ENCODE results near the gene PLA1A. TPM values are rescaled to one million over a fixed set of nuclear protein-coding genes. Genes with fewer than 3 reads are reported as not detected.

The PLA1A gene
- total and polyA plus RNA-seq, 2 experiments from 2014 or later: not detected

- no peaks in the 10 kb centered on the region for H3F3A ChIP-seq (ENCODE audit: insufficient read depth)
- no peak overlapping the region for H2AFZ ChIP-seq
- no peaks in the 10 kb centered on the region for H3K9me2 ChIP-seq (ENCODE audit: insufficient read depth)
- H3K27ac ChIP-seq: no peak overlapping the region
- H3K79me2 ChIP-seq (ENCODE audit: insufficient read depth): no peaks in the 10 kb centered on the region
- no peaks in the 10 kb centered on the region for H3K27me3 ChIP-seq (replicated peaks; ENCODE audit: insufficient read depth)
- 90 to 94% methylated on average over 6 of the region's 6 CpGs for WGBS, 2 experiments (ENCODE audit: low coverage in 1 of 2, low lambda C conversion rate in 2 of 2, missing lambda C conversion rate in 2 of 2)
- 0 out of 2 replicates have a peak, but pooled peaks cover 4% of the 10 kb centered on the region for H3K4me1 ChIP-seq (ENCODE audit: insufficient read depth)
- H3K36me3 ChIP-seq (ENCODE audit: low read depth): no peaks in the 10 kb centered on the region
- DNase-seq: no peak
- H4K20me1 ChIP-seq (ENCODE audit: insufficient read depth): no peaks in the 10 kb centered on the region
- in situ Hi-C loops (cut with MboI): no loop called here
- H3K9me3 ChIP-seq (ENCODE audit: low read depth): no peaks in the 10 kb centered on the region
- no peak for TF ChIP-seq EZH2phosphoT487 (IDR thresholded peaks at IDR 0.05; ENCODE audit: insufficient read depth, low read depth)
- TF ChIP-seq EZH2 (IDR thresholded peaks at IDR 0.05; ENCODE audit: insufficient read depth, poor library complexity, severe bottlenecking): no peak
- no peak overlapping the region for H3K4me2 ChIP-seq (ENCODE audit: unreplicated experiment)
- H3K4me3 ChIP-seq: no peak overlapping the region
- H3K9ac ChIP-seq: no peak overlapping the region
Measured at GRCh38 chr3:119582178-119582577, 15.5 kb upstream of the PLA1A start.

- in situ Hi-C loops (cut with MboI): no loop called here
- Histone ChIP-seq H4K20me1 (ENCODE audit: insufficient read depth) (no peaks in the 10 kb centered on the region), H3F3A (ENCODE audit: insufficient read depth) (no peaks in the 10 kb centered on the region), H2AFZ (no peak overlapping the region), H3K9ac (no peak overlapping the region), H3K4me2 (ENCODE audit: unreplicated experiment) (no peak overlapping the region), H3K27me3 (replicated peaks; ENCODE audit: insufficient read depth) (no peaks in the 10 kb centered on the region), H3K36me3 (ENCODE audit: low read depth) (no peaks in the 10 kb centered on the region), H3K4me3 (no peak overlapping the region), H3K4me1 (ENCODE audit: insufficient read depth) (0 out of 2 replicates have a peak, but pooled peaks cover 4% of the 10 kb centered on the region), H3K79me2 (ENCODE audit: insufficient read depth) (no peaks in the 10 kb centered on the region), H3K9me2 (ENCODE audit: insufficient read depth) (no peaks in the 10 kb centered on the region), H3K9me3 (ENCODE audit: low read depth) (no peaks in the 10 kb centered on the region), H3K27ac (no peak overlapping the region)
- WGBS, 2 experiments (ENCODE audit: low coverage in 1 of 2, low lambda C conversion rate in 2 of 2, missing lambda C conversion rate in 2 of 2): 96 to 97% methylated on average over 10 of the region's 10 CpGs
- no peak for TF ChIP-seq EZH2 (IDR thresholded peaks at IDR 0.05; ENCODE audit: insufficient read depth, poor library complexity, severe bottlenecking)
- no peak for TF ChIP-seq EZH2phosphoT487 (IDR thresholded peaks at IDR 0.05; ENCODE audit: insufficient read depth, low read depth)
- no peak for DNase-seq
Measured at GRCh38 chr3:119585208-119585607, 12.5 kb upstream of the PLA1A start.

- Histone ChIP-seq H3K27ac (no peak overlapping the region), H3K4me2 (ENCODE audit: unreplicated experiment) (no peak overlapping the region), H3K9me2 (ENCODE audit: insufficient read depth) (no peaks in the 10 kb centered on the region), H3K36me3 (ENCODE audit: low read depth) (no peaks in the 10 kb centered on the region), H2AFZ (no peak overlapping the region), H4K20me1 (ENCODE audit: insufficient read depth) (no peaks in the 10 kb centered on the region), H3K9ac (no peak overlapping the region), H3K4me3 (no peak overlapping the region), H3F3A (ENCODE audit: insufficient read depth) (no peaks in the 10 kb centered on the region), H3K79me2 (ENCODE audit: insufficient read depth) (no peaks in the 10 kb centered on the region), H3K9me3 (ENCODE audit: low read depth) (no peaks in the 10 kb centered on the region), H3K27me3 (replicated peaks; ENCODE audit: insufficient read depth) (no peaks in the 10 kb centered on the region), H3K4me1 (ENCODE audit: insufficient read depth) (0 out of 2 replicates have a peak, but pooled peaks cover 4% of the 10 kb centered on the region)
- DNase-seq: peak; percentile 31
- WGBS, 2 experiments (ENCODE audit: low coverage in 1 of 2, low lambda C conversion rate in 2 of 2, missing lambda C conversion rate in 2 of 2): 85 to 87% methylated on average over 11 of the region's 11 CpGs
- in situ Hi-C loops (cut with MboI): no loop called here
- TF ChIP-seq EZH2 (IDR thresholded peaks at IDR 0.05; ENCODE audit: insufficient read depth, poor library complexity, severe bottlenecking) (no peak), EZH2phosphoT487 (IDR thresholded peaks at IDR 0.05; ENCODE audit: insufficient read depth, low read depth) (no peak)
Measured at GRCh38 chr3:119585856-119586570, 11.7 kb upstream of the PLA1A start.

- H3F3A ChIP-seq (ENCODE audit: insufficient read depth): no peaks in the 10 kb centered on the region
- 0 out of 2 replicates have a peak, but pooled peaks cover under 1% of the 10 kb centered on the region for H3K27me3 ChIP-seq (replicated peaks; ENCODE audit: insufficient read depth)
- 0 out of 2 replicates have a peak, but pooled peaks cover 4% of the 10 kb centered on the region for H3K4me1 ChIP-seq (ENCODE audit: insufficient read depth)
- DNase-seq: no peak
- WGBS, 2 experiments (ENCODE audit: low coverage in 1 of 2, low lambda C conversion rate in 2 of 2, missing lambda C conversion rate in 2 of 2): 79 to 87% methylated on average over 3 of the region's 3 CpGs
- H3K4me2 ChIP-seq (ENCODE audit: unreplicated experiment): no peak overlapping the region
- TF ChIP-seq EZH2 (IDR thresholded peaks at IDR 0.05; ENCODE audit: insufficient read depth, poor library complexity, severe bottlenecking) (no peak), EZH2phosphoT487 (IDR thresholded peaks at IDR 0.05; ENCODE audit: insufficient read depth, low read depth) (no peak)
- no peak overlapping the region for H3K27ac ChIP-seq
- no peaks in the 10 kb centered on the region for H3K36me3 ChIP-seq (ENCODE audit: low read depth)
- H3K79me2 ChIP-seq (ENCODE audit: insufficient read depth): no peaks in the 10 kb centered on the region
- no peak overlapping the region for H3K9ac ChIP-seq
- no peak overlapping the region for H3K4me3 ChIP-seq
- no peaks in the 10 kb centered on the region for H4K20me1 ChIP-seq (ENCODE audit: insufficient read depth)
- in situ Hi-C loops (cut with MboI): no loop called here
- no peaks in the 10 kb centered on the region for H3K9me2 ChIP-seq (ENCODE audit: insufficient read depth)
- H2AFZ ChIP-seq: no peak overlapping the region
- H3K9me3 ChIP-seq (ENCODE audit: low read depth): no peaks in the 10 kb centered on the region
Measured at GRCh38 chr3:119586733-119587172, 10.9 kb upstream of the PLA1A start.

Measured in GM23248 (cell line).